ENCODE data around the gene TRAF1. TPM values are rescaled to one million over a fixed set of nuclear protein-coding genes. Genes with fewer than 3 reads are reported as not detected.

Gene TRAF1
- total RNA-seq, 1 experiment from 2014 or later, result 1.7 TPM

DNA sequence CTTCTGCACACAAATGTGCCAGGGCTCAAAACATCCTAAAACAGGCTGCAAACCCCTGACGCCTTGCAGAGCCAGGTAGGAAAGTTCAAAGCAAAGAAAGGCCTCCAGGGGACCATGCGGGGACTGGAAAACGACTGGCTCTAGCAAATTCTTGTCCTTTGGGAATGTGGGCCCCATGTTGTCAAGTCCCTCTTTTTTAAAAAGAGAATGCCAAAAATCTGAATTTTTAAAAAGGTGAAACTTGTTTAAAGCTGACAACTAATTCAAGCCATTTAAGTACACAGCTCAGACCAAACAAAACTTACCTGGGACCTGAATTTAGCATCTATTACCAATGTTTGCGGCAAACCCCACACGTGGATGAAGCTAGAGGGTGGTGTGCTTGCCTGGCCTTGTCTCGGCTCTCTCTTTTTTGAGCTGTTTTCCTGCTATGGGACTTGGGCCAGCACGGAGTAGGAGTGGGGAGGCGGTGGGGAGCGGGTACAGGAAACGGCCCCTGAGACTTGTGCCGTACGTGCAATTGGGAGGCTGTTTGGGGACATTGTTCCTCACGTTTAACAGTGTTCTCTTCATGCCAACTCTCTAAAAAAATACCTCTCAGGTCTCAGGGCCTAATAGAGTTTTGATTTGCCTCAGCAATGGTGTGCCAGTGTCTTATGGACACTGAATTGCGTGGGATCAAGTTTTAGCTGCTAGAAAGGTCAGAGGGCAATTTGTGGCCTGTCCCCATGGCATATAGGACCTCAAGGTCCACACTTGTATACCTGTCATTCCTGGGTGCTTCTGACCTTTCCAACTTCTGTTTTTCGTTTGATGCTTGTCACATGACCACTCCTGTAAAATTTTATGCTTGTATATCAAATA is 34.5 kb downstream of the TRAF1 start:
- H3K27me3 ChIP-seq (ENCODE audit: insufficient read depth, low read length), result no peaks in the 10 kb centered on the region
- no peak overlapping the region for H3K27ac ChIP-seq (ENCODE audit: low read depth, low read length)
- ChIA-PET RAD21 (ENCODE audit: low non-redundant PET in 1 of 2, low total read pairs in 2 of 2, uncharacterized antibody in 2 of 2, unreplicated experiment in 2 of 2) (no interaction called here), POLR2A (no interaction called here), CTCF (no interaction called here)
- DNase-seq (ENCODE audit: low read depth, low spot score) (no peak), ATAC-seq (no peak)
- BruUV-seq (replicated peaks), result no TSS peak
- no peaks in the 10 kb centered on the region for H3K9me2 ChIP-seq (ENCODE audit: insufficient read depth)
- TF ChIP-seq RAD21 (IDR thresholded peaks at IDR 0.05; ENCODE audit: low read depth), result no peak
- no peak for TF ChIP-seq YY1 (IDR thresholded peaks at IDR 0.05; ENCODE audit: extremely low read depth, insufficient replicate concordance, low read depth, low read length)
- TF ChIP-seq JUND (IDR thresholded peaks at IDR 0.05), result no peak
- TF ChIP-seq, protein P1, sequence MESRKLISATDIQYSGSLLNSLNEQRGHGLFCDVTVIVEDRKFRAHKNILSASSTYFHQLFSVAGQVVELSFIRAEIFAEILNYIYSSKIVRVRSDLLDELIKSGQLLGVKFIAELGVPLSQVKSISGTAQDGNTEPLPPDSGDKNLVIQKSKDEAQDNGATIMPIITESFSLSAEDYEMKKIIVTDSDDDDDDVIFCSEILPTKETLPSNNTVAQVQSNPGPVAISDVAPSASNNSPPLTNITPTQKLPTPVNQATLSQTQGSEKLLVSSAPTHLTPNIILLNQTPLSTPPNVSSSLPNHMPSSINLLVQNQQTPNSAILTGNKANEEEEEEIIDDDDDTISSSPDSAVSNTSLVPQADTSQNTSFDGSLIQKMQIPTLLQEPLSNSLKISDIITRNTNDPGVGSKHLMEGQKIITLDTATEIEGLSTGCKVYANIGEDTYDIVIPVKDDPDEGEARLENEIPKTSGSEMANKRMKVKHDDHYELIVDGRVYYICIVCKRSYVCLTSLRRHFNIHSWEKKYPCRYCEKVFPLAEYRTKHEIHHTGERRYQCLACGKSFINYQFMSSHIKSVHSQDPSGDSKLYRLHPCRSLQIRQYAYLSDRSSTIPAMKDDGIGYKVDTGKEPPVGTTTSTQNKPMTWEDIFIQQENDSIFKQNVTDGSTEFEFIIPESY (IDR thresholded peaks at IDR 0.05; ENCODE audit: extremely low read depth, insufficient replicate concordance, low read length), result no peak
- TF ChIP-seq, protein P2, sequence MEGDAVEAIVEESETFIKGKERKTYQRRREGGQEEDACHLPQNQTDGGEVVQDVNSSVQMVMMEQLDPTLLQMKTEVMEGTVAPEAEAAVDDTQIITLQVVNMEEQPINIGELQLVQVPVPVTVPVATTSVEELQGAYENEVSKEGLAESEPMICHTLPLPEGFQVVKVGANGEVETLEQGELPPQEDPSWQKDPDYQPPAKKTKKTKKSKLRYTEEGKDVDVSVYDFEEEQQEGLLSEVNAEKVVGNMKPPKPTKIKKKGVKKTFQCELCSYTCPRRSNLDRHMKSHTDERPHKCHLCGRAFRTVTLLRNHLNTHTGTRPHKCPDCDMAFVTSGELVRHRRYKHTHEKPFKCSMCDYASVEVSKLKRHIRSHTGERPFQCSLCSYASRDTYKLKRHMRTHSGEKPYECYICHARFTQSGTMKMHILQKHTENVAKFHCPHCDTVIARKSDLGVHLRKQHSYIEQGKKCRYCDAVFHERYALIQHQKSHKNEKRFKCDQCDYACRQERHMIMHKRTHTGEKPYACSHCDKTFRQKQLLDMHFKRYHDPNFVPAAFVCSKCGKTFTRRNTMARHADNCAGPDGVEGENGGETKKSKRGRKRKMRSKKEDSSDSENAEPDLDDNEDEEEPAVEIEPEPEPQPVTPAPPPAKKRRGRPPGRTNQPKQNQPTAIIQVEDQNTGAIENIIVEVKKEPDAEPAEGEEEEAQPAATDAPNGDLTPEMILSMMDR (IDR thresholded peaks at IDR 0.05 in 2 of 3, conservative IDR thresholded peaks at IDR 0.05 in 1 of 3; ENCODE audit: borderline replicate concordance in 1 of 3, insufficient read depth in 1 of 3, low read depth in 2 of 3, low read length in 2 of 3), result no peak
- no peak overlapping the region for H3K9ac ChIP-seq (ENCODE audit: low read length)
- no peak overlapping the region for H2AFZ ChIP-seq (ENCODE audit: low read depth, low read length, poor library complexity, severe bottlenecking)
- no peaks in the 10 kb centered on the region for H3K36me3 ChIP-seq (ENCODE audit: control insufficient read depth in 1 of 2, insufficient read depth in 2 of 2, low read length in 2 of 2)
- H3K4me1 ChIP-seq (ENCODE audit: control insufficient read depth in 1 of 2, insufficient read depth in 2 of 2, low read length in 2 of 2), result peaks cover 2 to 7% of the 10 kb centered on the region in 2 experiments; a peak in 3 of 4 replicates
- intact Hi-C loops (cut with micrococcal nuclease), result no loop called here
- H3K4me2 ChIP-seq (ENCODE audit: low read length), result no peak overlapping the region
- H4K20me1 ChIP-seq (ENCODE audit: insufficient read depth), result no peaks in the 10 kb centered on the region
- H3K4me3 ChIP-seq (replicated peaks in 1 of 2; ENCODE audit: low read depth in 1 of 2, low read length in 2 of 2), result no peak overlapping the region
- no peaks in the 10 kb centered on the region for H3K79me2 ChIP-seq (ENCODE audit: insufficient read depth, low read length)
- H3K9me3 ChIP-seq (ENCODE audit: control insufficient read depth in 1 of 2, insufficient read depth in 1 of 2, low read depth in 1 of 2, low read length in 2 of 2), result no peaks in the 10 kb centered on the region
